H9 (cell line): ENCODE results near the gene ARHGAP9. TPM values are rescaled to one million over a fixed set of nuclear protein-coding genes. Genes with fewer than 3 reads are reported as not detected.

Experiments
- DNase-seq: peaks from one replicate; pipeline ENCODE4 v3.0.0-alpha.2; 2017
- H2AFZ ChIP-seq: one replicate; pipeline ENCODE4 v1.6.1; 2013; ENCODE audit warnings: mild to moderate bottlenecking, low read length, control low read depth, moderate library complexity
- H2AK5ac ChIP-seq: 2 replicates; pipeline ENCODE4 v1.6.1; 2013; ENCODE audit warnings: low read length, control low read depth, mixed read lengths; ENCODE audit not compliant: insufficient read length
- H2BK120ac ChIP-seq: one replicate; pipeline ENCODE4 v1.6.1; 2013; ENCODE audit warnings: low read depth, mild to moderate bottlenecking, low read length, control low read depth, inconsistent platforms; ENCODE audit not compliant: poor library complexity, severe bottlenecking
- H2BK12ac ChIP-seq: 2 replicates; pipeline ENCODE4 v1.6.1; 2013; ENCODE audit warnings: low read length, control low read depth, mixed read lengths, low read depth; ENCODE audit not compliant: insufficient read length
- H2BK15ac ChIP-seq: 2 replicates; pipeline ENCODE4 v1.6.1; 2013; ENCODE audit warnings: low read depth, low read length, control low read depth
- H2BK20ac ChIP-seq: one replicate; pipeline ENCODE4 v1.6.1; 2013; ENCODE audit warnings: low read depth, mild to moderate bottlenecking, low read length, control low read depth, inconsistent platforms; ENCODE audit not compliant: poor library complexity, severe bottlenecking
- H2BK5ac ChIP-seq: 2 replicates; pipeline ENCODE4 v1.6.1; 2013; ENCODE audit warnings: low read length, control low read depth, mixed read lengths; ENCODE audit not compliant: insufficient read length
- H3K14ac ChIP-seq: 2 replicates; pipeline ENCODE4 v1.6.1; 2013; ENCODE audit warnings: low read length, control low read depth; ENCODE audit not compliant: insufficient read depth
- H3K18ac ChIP-seq: 2 replicates; pipeline ENCODE4 v1.6.1; 2013; ENCODE audit warnings: low read depth, mild to moderate bottlenecking, mixed read lengths, low read length, control low read depth; ENCODE audit not compliant: insufficient read length
- H3K23ac ChIP-seq: 2 replicates; pipeline ENCODE4 v1.6.1; 2013; ENCODE audit warnings: low read length, control low read depth, mixed read lengths, low read depth; ENCODE audit not compliant: insufficient read length
- H3K23me2 ChIP-seq: 2 replicates; pipeline ENCODE4 v1.6.1; 2013; ENCODE audit warnings: low read depth, mild to moderate bottlenecking, mixed read lengths, low read length, control low read depth; ENCODE audit not compliant: insufficient read length, poor library complexity, severe bottlenecking
- H3K27ac ChIP-seq: 2 replicates; pipeline ENCODE4 v1.5.1; 2013; ENCODE audit warnings: low read length, control low read depth, mixed read lengths, low read depth; ENCODE audit not compliant: insufficient read length
- H3K27me3 ChIP-seq: 2 replicates; pipeline ENCODE4 v1.6.1; 2013; ENCODE audit warnings: low read length, control low read depth, inconsistent platforms; ENCODE audit not compliant: insufficient read depth
- H3K4ac ChIP-seq: 2 replicates; pipeline ENCODE4 v1.6.1; 2013; ENCODE audit warnings: low read depth, mild to moderate bottlenecking, control low read depth, inconsistent platforms, low read length, moderate library complexity
- H3K4me1 ChIP-seq: 2 replicates; pipeline ENCODE4 v1.6.1; 2013; ENCODE audit warnings: low read length, control low read depth, inconsistent platforms; ENCODE audit not compliant: insufficient read depth
- H3K4me2 ChIP-seq: 2 replicates; pipeline ENCODE4 v1.6.1; 2013; ENCODE audit warnings: low read length, control low read depth, mixed read lengths; ENCODE audit not compliant: insufficient read length, insufficient read depth
- H3K56ac ChIP-seq: 2 replicates; pipeline ENCODE4 v1.6.1; 2013; ENCODE audit warnings: low read depth, mild to moderate bottlenecking, mixed read lengths, low read length, control low read depth; ENCODE audit not compliant: insufficient read length
- H3K79me1 ChIP-seq: 2 replicates; pipeline ENCODE4 v1.6.1; 2013; ENCODE audit warnings: low read depth, mild to moderate bottlenecking, moderate library complexity, low read length, control low read depth, inconsistent platforms; ENCODE audit not compliant: insufficient read depth, poor library complexity, severe bottlenecking
- H3K79me2 ChIP-seq: 2 replicates; pipeline ENCODE4 v1.6.1; 2013; ENCODE audit warnings: low read length, control low read depth, inconsistent platforms; ENCODE audit not compliant: insufficient read depth
- H3K9ac ChIP-seq: 2 replicates; pipeline ENCODE4 v1.6.1; 2013; ENCODE audit warnings: low read length, control low read depth, mixed read lengths; ENCODE audit not compliant: insufficient read length; ENCODE audit errors: extremely low read depth
- H3K9me3 ChIP-seq: one replicate; pipeline ENCODE4 v1.6.1; 2013; ENCODE audit warnings: low read depth, low read length, inconsistent platforms; ENCODE audit not compliant: control insufficient read depth
- H3T11ph ChIP-seq: one replicate; pipeline ENCODE4 v1.6.1; 2013; ENCODE audit warnings: mild to moderate bottlenecking, low read length, control low read depth, inconsistent platforms
- H4K20me1 ChIP-seq: one replicate; pipeline ENCODE4 v1.6.1; 2013; ENCODE audit not compliant: control insufficient read depth, insufficient read length, insufficient read depth
- H4K5ac ChIP-seq: 2 replicates; pipeline ENCODE4 v1.6.1; 2013; ENCODE audit warnings: low read depth, mild to moderate bottlenecking, mixed read lengths, low read length, control low read depth; ENCODE audit not compliant: insufficient read length
- H4K8ac ChIP-seq: replicated peaks from 2 replicates; pipeline ENCODE4 v1.6.1; 2013; ENCODE audit warnings: low read length, control low read depth, mixed read lengths, low read depth; ENCODE audit not compliant: insufficient read length
- H4K91ac ChIP-seq: 2 replicates; pipeline ENCODE4 v1.6.1; 2013; ENCODE audit warnings: low read depth, mild to moderate bottlenecking, moderate library complexity, mixed read lengths, low read length, control low read depth; ENCODE audit not compliant: insufficient read length
- H3K27ac Mint-ChIP-seq, 3 experiments: 2 replicates in 2 of 3; 3 replicates in 1 of 3; pipeline ENCODE4 v1.8.0; 2020 to 2021; ENCODE audit warnings: mixed read lengths in 3 of 3, mild to moderate bottlenecking in 1 of 3, moderate library complexity in 1 of 3
- H3K27me3 Mint-ChIP-seq: 2 replicates; pipeline ENCODE4 v1.8.0; 2021; ENCODE audit warnings: low read depth, mild to moderate bottlenecking, moderate library complexity, mixed read lengths
- H3K36me3 Mint-ChIP-seq, 3 experiments: 2 replicates in 2 of 3; 3 replicates in 1 of 3; pipeline ENCODE4 v1.8.0; 2020 to 2021; ENCODE audit warnings: low read depth in 3 of 3, mixed read lengths in 3 of 3; ENCODE audit not compliant: insufficient read depth in 1 of 3
- H3K4me1 Mint-ChIP-seq, 2 experiments: 2 replicates each; pipeline ENCODE4 v1.8.0; 2020; ENCODE audit warnings: mixed read lengths in 2 of 2
- H3K4me3 Mint-ChIP-seq, 2 experiments: 2 replicates in 1 of 2; 3 replicates in 1 of 2; pipeline ENCODE4 v1.8.0; 2020 to 2021; ENCODE audit warnings: mild to moderate bottlenecking in 2 of 2, mixed read lengths in 2 of 2, moderate library complexity in 1 of 2
- H3K9me3 Mint-ChIP-seq, 2 experiments: 2 replicates in 1 of 2; 3 replicates in 1 of 2; pipeline ENCODE4 v1.8.0; 2020; ENCODE audit warnings: mild to moderate bottlenecking in 2 of 2, mixed read lengths in 2 of 2, moderate library complexity in 1 of 2
- WGBS: extraction: QIAGEN DNeasy Blood & Tissue Kit; methylation state at CpG from one replicate; pipeline ENCODE4 v1.1.7; 2013; ENCODE audit warnings: missing lambda C conversion rate, low lambda C conversion rate, mixed read lengths; ENCODE audit not compliant: insufficient read length; ENCODE audit errors: extremely low coverage; 5-methylcytosine and 5-hydroxymethylcytosine counted together
- total RNA-seq: library from RNA; stranded (reverse); gene quantifications from 2 replicates; pipeline ENCODE4 v1.2.1, GENCODE V29; 2021
- TF ChIP-seq, protein P1 (sequence below): fragments of 200-600 bp; sonication (generic); conservative IDR thresholded peaks from 3 replicates; pipeline ENCODE4 v1.8.0; 2021; ENCODE audit warnings: antibody characterized with exemption, mild to moderate bottlenecking

The ARHGAP9 gene
- total RNA-seq, 1 experiment from 2014 or later, result 3.7 TPM

DNA sequence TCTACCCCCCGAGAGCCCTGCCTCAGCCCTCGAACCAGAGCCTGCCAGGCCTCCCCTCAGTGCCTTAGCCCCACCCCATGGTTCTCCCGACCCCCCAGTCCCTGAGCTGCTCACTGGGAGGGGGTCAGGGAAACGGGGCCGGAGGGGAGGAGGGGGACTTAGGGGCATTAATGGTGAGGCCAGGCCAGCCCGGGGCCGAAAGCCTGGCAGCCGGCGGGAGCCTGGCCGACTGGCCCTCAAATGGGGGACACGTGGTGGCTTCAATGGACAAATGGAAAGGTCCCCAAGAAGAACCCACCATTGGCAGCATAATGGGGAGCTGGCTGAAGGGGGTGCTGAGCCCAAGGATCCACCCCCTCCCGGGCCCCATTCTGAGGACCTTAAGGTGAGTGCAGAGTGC, 48.5 kb upstream of the ARHGAP9 start:
- no peak overlapping the region for H3K4me2 ChIP-seq
- H2BK5ac ChIP-seq, result no peak overlapping the region
- H4K8ac ChIP-seq, result no peak overlapping the region
- peaks cover 14 to 32% of the 10 kb centered on the region in 2 experiments for H3K4me1 Mint-ChIP-seq
- no peak overlapping the region for H3K56ac ChIP-seq
- H3K23me2 ChIP-seq, result peaks cover 5% of the 10 kb centered on the region
- no peak overlapping the region for H3K9ac ChIP-seq
- H3K18ac ChIP-seq, result no peak overlapping the region
- H3K9me3 Mint-ChIP-seq, result no peaks in the 10 kb centered on the region
- H3K79me1 ChIP-seq, result no peaks in the 10 kb centered on the region
- no CpG with 5 or more reads among the region's 12 CpGs for WGBS
- H4K5ac ChIP-seq, result no peak overlapping the region
- no peak overlapping the region for H3K23ac ChIP-seq
- no peaks in the 10 kb centered on the region for H3K79me2 ChIP-seq
- H3K27me3 Mint-ChIP-seq, result no peaks in the 10 kb centered on the region; the same call in 1 of the 2 replicates
- peaks cover 26 to 74% (median 71%) of the 10 kb centered on the region in 3 experiments; a peak in 6 of 7 replicates for H3K36me3 Mint-ChIP-seq
- H4K91ac ChIP-seq, result no peak overlapping the region
- no peak overlapping the region for H2AK5ac ChIP-seq
- no peak overlapping the region for H2BK120ac ChIP-seq
- H3K27ac Mint-ChIP-seq, result no peak overlapping the region; a peak in 1 of 7 replicates
- no peak overlapping the region for H3K14ac ChIP-seq
- H2BK15ac ChIP-seq, result no peak overlapping the region
- H3K27me3 ChIP-seq, result no peaks in the 10 kb centered on the region
- no peak overlapping the region for H3K27ac ChIP-seq
- H3K4me3 Mint-ChIP-seq, result no peak overlapping the region
- no peak overlapping the region for H2BK12ac ChIP-seq
- no peaks in the 10 kb centered on the region for H3K9me3 ChIP-seq
- H4K20me1 ChIP-seq, result no peaks in the 10 kb centered on the region
- no peak overlapping the region for H2BK20ac ChIP-seq
- TF ChIP-seq, protein P1, sequence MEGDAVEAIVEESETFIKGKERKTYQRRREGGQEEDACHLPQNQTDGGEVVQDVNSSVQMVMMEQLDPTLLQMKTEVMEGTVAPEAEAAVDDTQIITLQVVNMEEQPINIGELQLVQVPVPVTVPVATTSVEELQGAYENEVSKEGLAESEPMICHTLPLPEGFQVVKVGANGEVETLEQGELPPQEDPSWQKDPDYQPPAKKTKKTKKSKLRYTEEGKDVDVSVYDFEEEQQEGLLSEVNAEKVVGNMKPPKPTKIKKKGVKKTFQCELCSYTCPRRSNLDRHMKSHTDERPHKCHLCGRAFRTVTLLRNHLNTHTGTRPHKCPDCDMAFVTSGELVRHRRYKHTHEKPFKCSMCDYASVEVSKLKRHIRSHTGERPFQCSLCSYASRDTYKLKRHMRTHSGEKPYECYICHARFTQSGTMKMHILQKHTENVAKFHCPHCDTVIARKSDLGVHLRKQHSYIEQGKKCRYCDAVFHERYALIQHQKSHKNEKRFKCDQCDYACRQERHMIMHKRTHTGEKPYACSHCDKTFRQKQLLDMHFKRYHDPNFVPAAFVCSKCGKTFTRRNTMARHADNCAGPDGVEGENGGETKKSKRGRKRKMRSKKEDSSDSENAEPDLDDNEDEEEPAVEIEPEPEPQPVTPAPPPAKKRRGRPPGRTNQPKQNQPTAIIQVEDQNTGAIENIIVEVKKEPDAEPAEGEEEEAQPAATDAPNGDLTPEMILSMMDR, result no peak
- DNase-seq, result no peak
- no peak overlapping the region for H3T11ph ChIP-seq
- no peaks in the 10 kb centered on the region; the same call in 1 of the 2 replicates for H3K4me1 ChIP-seq
- H2AFZ ChIP-seq, result no peak overlapping the region
- H3K4ac ChIP-seq, result no peak overlapping the region
